ENCODE measurements around the gene PUS1.

PUS1 gene

GRCh38 chr12:131897276-131897675 is 31.8 kb upstream of the PUS1 start:
- no peak for DNase-seq (ENCODE audit: extremely low read depth, low read depth)
- no peak for TF ChIP-seq CTCF (IDR thresholded peaks at IDR 0.05; ENCODE audit: low read depth, low read length)

GRCh38 chr12:131897875-131898274 is 31.2 kb upstream of the PUS1 start:
- TF ChIP-seq CTCF (IDR thresholded peaks at IDR 0.05; ENCODE audit: low read depth, low read length): no peak
- no peak for DNase-seq (ENCODE audit: extremely low read depth, low read depth)

GRCh38 chr12:131900397-131900796 is 28.7 kb upstream of the PUS1 start:
- DNase-seq (ENCODE audit: extremely low read depth, low read depth): no peak
- TF ChIP-seq CTCF (IDR thresholded peaks at IDR 0.05; ENCODE audit: low read depth, low read length): no peak

- DNase-seq (ENCODE audit: extremely low read depth, low read depth): no peak
- no peak for TF ChIP-seq CTCF (IDR thresholded peaks at IDR 0.05; ENCODE audit: low read depth, low read length)
Observed at GRCh38 chr12:131901431-131902331, 27.4 kb upstream of the PUS1 start.

GRCh38 chr12:131902332-131903241 is 26.5 kb upstream of the PUS1 start:
- no peak for DNase-seq (ENCODE audit: extremely low read depth, low read depth)
- TF ChIP-seq CTCF (IDR thresholded peaks at IDR 0.05; ENCODE audit: low read depth, low read length): no peak

- no peak for DNase-seq (ENCODE audit: extremely low read depth, low read depth)
Observed at GRCh38 chr12:131903270-131904255, 25.5 kb upstream of the PUS1 start.

More at GRCh38 chr12:131903270-131904255, 25.5 kb upstream of the PUS1 start:
- TF ChIP-seq CTCF (IDR thresholded peaks at IDR 0.05; ENCODE audit: low read depth, low read length): no peak

Measured in AG09319 (cell line).